BLaER1 treated with 17β-estradiol and CSF1 and Interleukin-3, amounts not matched to agents 10 nM and 100 nM (cell line): ENCODE measurements around the gene GPN1.

Experiments
- H3K27ac ChIP-seq, 11 experiments: shearing (Covaris generic); formaldehyde crosslinking; 2 replicates each; pipeline ENCODE4 v1.8.1; 2022
- H3K27me3 ChIP-seq, 11 experiments: shearing (Covaris generic); formaldehyde crosslinking; 2 replicates each; pipeline ENCODE4 v1.8.1; 2022
- H3K36me3 ChIP-seq, 11 experiments: shearing (Covaris generic); formaldehyde crosslinking; 2 replicates each; pipeline ENCODE4 v1.8.1; 2022
- H3K4me1 ChIP-seq, 10 experiments: shearing (Covaris generic); formaldehyde crosslinking; 2 replicates each; pipeline ENCODE4 v1.8.1; 2022
- H3K4me2 ChIP-seq, 11 experiments: shearing (Covaris generic); formaldehyde crosslinking; 2 replicates each; pipeline ENCODE4 v1.8.1; 2022
- H3K4me3 ChIP-seq, 10 experiments: shearing (Covaris generic); formaldehyde crosslinking; 2 replicates each; pipeline ENCODE4 v1.8.1; 2022
- H3K9ac ChIP-seq, 11 experiments: shearing (Covaris generic); formaldehyde crosslinking; 2 replicates each; pipeline ENCODE4 v1.8.1; 2022
- H3K9me3 ChIP-seq, 11 experiments: shearing (Covaris generic); formaldehyde crosslinking; replicated peaks in 1 of 11; 2 replicates each; pipeline ENCODE4 v1.8.1; 2022
- H4K20me1 ChIP-seq, 11 experiments: shearing (Covaris generic); formaldehyde crosslinking; 2 replicates each; pipeline ENCODE4 v1.8.1; 2022
- Cebpa-rat ChIP-seq, 11 experiments: shearing (Covaris generic); IDR thresholded peaks; 2 replicates each; pipeline ENCODE4 v1.8.1; 2022

GPN1 gene

DNA sequence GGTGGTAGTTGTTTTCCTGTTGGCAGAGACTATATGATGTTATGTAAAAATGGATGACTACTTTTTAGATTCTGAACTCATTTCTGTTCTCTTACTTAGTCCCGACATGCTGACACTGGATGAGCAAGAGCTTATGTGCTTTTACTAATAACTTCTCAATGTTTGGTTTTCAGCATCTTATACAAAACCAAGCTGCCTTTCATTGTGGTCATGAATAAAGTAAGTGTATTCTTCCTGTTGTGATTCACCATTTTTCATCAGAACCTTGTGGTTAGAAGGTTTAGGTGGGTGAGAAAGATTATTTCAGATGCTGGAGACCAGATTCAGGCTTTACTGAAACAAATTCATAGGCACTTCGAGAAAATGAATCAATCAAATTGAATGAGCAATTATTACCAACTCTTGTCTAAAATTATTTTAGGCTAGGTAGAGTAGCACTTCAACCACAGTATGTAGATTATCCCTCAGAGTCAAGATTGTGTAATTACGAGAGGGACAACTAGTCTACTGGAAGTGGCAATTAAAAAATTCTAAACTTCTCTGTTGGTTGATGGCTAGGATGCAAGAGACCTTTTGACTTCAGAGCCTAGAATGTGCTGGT is 9.3 kb downstream of the GPN1 start:
- Histone ChIP-seq H3K27ac (no peak overlapping the region), H3K27me3 (no peaks in the 10 kb centered on the region), H3K4me2 (no peak overlapping the region), H3K36me3 (peaks cover 91 to 99% (median 97%) of the 10 kb centered on the region in 11 experiments), H4K20me1 (peaks cover 0 to 6% (median 0%) of the 10 kb centered on the region in 11 experiments; a peak in 1 of 22 replicates), H3K9ac (no peak overlapping the region), H3K4me1 (no peaks in the 10 kb centered on the region), H3K9me3 (no peaks in the 10 kb centered on the region), H3K4me3 (no peak overlapping the region)
- TF ChIP-seq Cebpa-rat (IDR thresholded peaks at IDR 0.05), result no peak

DNA sequence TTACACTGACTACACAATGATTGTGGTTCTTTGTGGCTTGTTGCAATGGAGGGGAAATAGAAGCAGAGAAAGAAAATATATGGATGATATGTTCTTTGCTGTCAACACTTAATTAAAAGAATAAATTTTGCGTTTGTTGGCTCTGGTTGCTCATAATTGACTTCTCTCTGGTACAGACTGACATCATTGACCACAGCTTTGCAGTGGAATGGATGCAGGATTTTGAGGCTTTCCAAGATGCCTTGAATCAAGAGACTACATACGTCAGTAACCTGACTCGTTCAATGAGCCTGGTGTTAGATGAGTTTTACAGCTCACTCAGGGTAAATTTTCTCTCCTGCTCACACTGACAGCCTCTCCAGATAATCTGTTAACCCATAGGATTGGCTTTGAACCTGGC is 9.9 kb downstream of the GPN1 start:
- Histone ChIP-seq H3K4me3 (no peak overlapping the region), H3K27ac (no peak overlapping the region), H3K9ac (no peak overlapping the region), H3K9me3 (no peaks in the 10 kb centered on the region), H3K4me2 (no peak overlapping the region), H4K20me1 (peaks cover 0 to 6% (median 0%) of the 10 kb centered on the region in 11 experiments; a peak in 1 of 22 replicates), H3K27me3 (no peaks in the 10 kb centered on the region), H3K4me1 (no peaks in the 10 kb centered on the region), H3K36me3 (peaks cover 89 to 99% (median 96%) of the 10 kb centered on the region in 11 experiments)
- no peak for TF ChIP-seq Cebpa-rat (IDR thresholded peaks at IDR 0.05)

DNA sequence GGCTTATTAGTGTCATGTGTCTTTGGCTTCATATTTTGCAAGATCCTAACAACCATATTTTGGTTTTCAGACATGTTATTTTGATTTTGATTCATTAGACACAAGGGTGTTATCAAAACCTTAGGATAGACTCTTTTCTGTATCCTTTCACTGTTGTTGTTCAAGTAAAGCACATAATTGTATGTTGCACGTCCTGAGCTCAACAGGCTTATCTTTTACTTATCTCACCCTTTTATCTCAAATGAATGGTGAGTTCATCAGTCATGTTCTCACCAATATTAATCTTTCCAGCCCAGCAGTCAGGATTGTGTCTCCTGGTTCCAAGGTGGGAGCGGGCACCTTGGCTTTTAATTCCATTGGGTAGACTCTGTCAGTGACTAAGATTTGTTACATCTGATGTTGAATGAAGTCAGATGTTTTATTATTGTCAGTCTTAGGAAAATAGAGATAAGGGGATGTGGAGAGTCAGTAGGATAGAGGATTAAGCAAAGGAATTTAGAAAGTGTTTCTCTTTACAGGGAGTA is 11.9 kb downstream of the GPN1 start:
- no peak overlapping the region for H3K4me2 ChIP-seq
- no peaks in the 10 kb centered on the region for H3K4me1 ChIP-seq
- H3K27me3 ChIP-seq, result no peaks in the 10 kb centered on the region
- H3K27ac ChIP-seq, result no peak overlapping the region
- peaks cover 90 to 98% (median 96%) of the 10 kb centered on the region in 11 experiments for H3K36me3 ChIP-seq
- no peak overlapping the region for H3K9ac ChIP-seq
- H3K4me3 ChIP-seq, result no peak overlapping the region
- H3K9me3 ChIP-seq, result no peaks in the 10 kb centered on the region
- TF ChIP-seq Cebpa-rat (IDR thresholded peaks at IDR 0.05), result no peak
- peaks cover 0 to 6% (median 0%) of the 10 kb centered on the region in 11 experiments; a peak in 2 of 22 replicates for H4K20me1 ChIP-seq

DNA sequence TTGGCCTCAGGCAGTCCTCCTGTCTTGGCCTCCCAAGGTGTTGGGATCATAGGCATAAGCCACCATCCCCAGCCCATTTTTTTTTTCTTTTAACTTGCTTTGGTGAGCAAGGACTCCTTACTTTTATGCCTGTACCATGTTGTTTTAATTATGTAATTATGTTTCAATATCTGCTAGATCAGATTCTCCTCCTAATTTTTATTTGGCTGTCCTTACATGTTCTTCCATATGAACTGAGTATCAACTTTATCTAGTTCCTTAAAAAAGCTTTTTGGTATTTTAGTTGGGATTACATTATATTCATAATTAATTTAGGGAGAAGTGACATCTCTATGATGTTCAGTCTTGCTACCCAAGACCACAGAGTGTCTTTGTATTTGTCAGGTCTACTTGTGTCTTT is 16.3 kb downstream of the GPN1 start:
- H3K9me3 ChIP-seq, result no peaks in the 10 kb centered on the region
- H3K27me3 ChIP-seq, result no peaks in the 10 kb centered on the region
- no peak for TF ChIP-seq Cebpa-rat (IDR thresholded peaks at IDR 0.05)
- H3K27ac ChIP-seq, result no peak overlapping the region
- H3K4me3 ChIP-seq, result no peak overlapping the region
- peaks cover 90 to 98% (median 96%) of the 10 kb centered on the region in 11 experiments for H3K36me3 ChIP-seq
- H3K9ac ChIP-seq, result no peak overlapping the region
- H4K20me1 ChIP-seq, result peaks cover 0 to 4% (median 0%) of the 10 kb centered on the region in 11 experiments; a peak in 1 of 22 replicates
- H3K4me2 ChIP-seq, result no peak overlapping the region
- no peaks in the 10 kb centered on the region for H3K4me1 ChIP-seq

DNA sequence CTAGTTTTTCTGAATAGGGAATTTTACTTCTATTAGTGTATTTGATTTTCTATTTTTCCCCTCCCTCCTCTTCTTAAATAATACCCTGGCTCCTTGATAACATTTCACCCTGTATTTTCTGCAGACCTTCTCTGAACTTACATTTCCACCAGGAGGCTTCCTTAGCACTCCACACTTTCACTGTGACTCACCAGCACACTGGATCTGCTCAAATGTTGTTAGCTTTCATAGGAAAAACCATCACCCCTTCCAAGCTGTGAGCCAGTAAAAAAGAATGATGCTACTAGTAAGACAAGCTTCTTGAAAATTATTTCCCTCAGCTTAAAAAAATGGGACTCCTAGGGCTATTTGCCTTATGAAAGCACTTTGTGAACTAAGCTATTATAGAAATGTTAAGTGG is 18.4 kb downstream of the GPN1 start:
- peaks cover 90 to 98% (median 96%) of the 10 kb centered on the region in 11 experiments for H3K36me3 ChIP-seq
- H3K4me3 ChIP-seq, result no peak overlapping the region
- H4K20me1 ChIP-seq, result peaks cover 0 to 12% (median 0%) of the 10 kb centered on the region in 11 experiments; a peak in 1 of 22 replicates
- no peak overlapping the region for H3K27ac ChIP-seq
- H3K4me2 ChIP-seq, result no peak overlapping the region
- 0 out of 22 replicates have a peak overlapping the region, but pooled peaks of 2 of the 11 experiments have one; percentile 17 to 34 for H3K9ac ChIP-seq
- H3K9me3 ChIP-seq, result no peaks in the 10 kb centered on the region
- TF ChIP-seq Cebpa-rat (IDR thresholded peaks at IDR 0.05), result no peak
- no peaks in the 10 kb centered on the region for H3K4me1 ChIP-seq
- no peaks in the 10 kb centered on the region for H3K27me3 ChIP-seq

DNA sequence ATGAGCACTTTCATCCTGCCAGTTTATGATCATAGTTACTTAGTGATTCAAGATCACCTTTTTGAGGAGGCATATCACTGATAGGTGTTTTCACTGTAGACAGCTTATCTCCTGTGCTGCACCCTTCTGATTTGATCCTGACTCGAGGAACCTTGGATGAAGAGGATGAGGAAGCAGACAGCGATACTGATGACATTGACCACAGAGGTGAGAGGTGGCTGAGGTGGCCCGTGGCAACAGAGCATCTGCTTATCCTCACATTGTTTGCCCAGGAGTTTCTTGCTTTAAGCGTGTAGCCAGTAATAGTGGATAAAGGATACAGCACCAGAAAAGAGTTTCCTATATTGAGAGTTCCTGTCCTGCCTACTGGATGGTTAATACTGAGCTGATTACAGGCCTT is 18.9 kb downstream of the GPN1 start:
- H4K20me1 ChIP-seq, result peaks cover 0 to 12% (median 0%) of the 10 kb centered on the region in 11 experiments; a peak in 1 of 22 replicates
- no peak overlapping the region for H3K27ac ChIP-seq
- H3K9me3 ChIP-seq, result no peaks in the 10 kb centered on the region
- no peak for TF ChIP-seq Cebpa-rat (IDR thresholded peaks at IDR 0.05)
- no peaks in the 10 kb centered on the region for H3K27me3 ChIP-seq
- no peak overlapping the region for H3K4me3 ChIP-seq
- H3K4me2 ChIP-seq, result no peak overlapping the region
- H3K4me1 ChIP-seq, result no peaks in the 10 kb centered on the region
- H3K9ac ChIP-seq, result no peak overlapping the region
- H3K36me3 ChIP-seq, result peaks cover 90 to 98% (median 96%) of the 10 kb centered on the region in 11 experiments

DNA sequence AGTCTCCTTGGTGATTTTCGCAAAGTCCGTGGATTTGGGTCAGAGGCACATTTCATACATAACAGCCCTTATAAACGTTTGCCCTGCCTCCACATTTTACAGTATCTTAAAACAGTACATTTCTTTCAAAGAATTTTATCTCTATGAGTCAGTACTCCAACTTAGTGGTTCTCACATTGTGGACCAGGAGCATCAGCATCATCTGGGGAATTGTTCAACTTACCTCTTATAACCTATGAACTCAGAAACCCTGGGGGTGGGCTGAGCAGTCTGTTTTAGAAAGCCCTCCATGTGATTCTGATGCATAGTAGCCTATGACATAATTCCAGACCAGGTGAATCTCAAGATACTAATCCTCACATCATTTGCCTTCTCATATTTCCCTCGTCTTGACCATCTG is 22.2 kb downstream of the GPN1 start:
- no peaks in the 10 kb centered on the region for H3K9me3 ChIP-seq
- H3K4me1 ChIP-seq, result no peaks in the 10 kb centered on the region
- no peak overlapping the region for H3K27ac ChIP-seq
- H4K20me1 ChIP-seq, result peaks cover 0 to 12% (median 0%) of the 10 kb centered on the region in 11 experiments; a peak in 2 of 22 replicates
- no peak overlapping the region for H3K4me2 ChIP-seq
- no peaks in the 10 kb centered on the region for H3K27me3 ChIP-seq
- H3K36me3 ChIP-seq, result peaks cover 99 to 100% (median 100%) of the 10 kb centered on the region in 11 experiments
- H3K9ac ChIP-seq, result no peak overlapping the region
- TF ChIP-seq Cebpa-rat (IDR thresholded peaks at IDR 0.05), result no peak
- no peak overlapping the region for H3K4me3 ChIP-seq

DNA sequence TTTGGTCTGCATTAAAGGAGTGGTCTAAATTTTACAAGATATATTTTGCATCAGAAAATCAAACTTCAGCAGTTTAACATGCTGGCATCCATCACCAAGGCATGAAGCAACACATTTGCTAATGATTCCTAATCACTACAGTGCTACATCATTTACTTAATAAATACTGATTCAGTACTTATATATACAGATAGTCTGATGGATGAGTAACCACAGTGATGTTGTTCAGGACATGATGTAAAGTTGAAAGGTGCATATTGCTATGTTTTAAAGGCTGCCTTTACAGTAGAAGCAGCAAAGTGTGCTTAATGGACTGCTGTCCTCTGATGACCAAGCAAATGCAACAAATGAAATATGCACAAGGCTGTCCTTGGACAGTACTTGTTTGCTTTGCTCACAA is 23.5 kb downstream of the GPN1 start:
- H3K9ac ChIP-seq, result no peak overlapping the region
- peaks cover 100% of the 10 kb centered on the region in 11 experiments for H3K36me3 ChIP-seq
- no peak overlapping the region for H3K4me3 ChIP-seq
- H3K27me3 ChIP-seq, result no peaks in the 10 kb centered on the region
- no peaks in the 10 kb centered on the region for H3K4me1 ChIP-seq
- H4K20me1 ChIP-seq, result peaks cover 0 to 22% (median 5%) of the 10 kb centered on the region in 11 experiments; a peak in 6 of 22 replicates
- H3K9me3 ChIP-seq, result no peaks in the 10 kb centered on the region
- TF ChIP-seq Cebpa-rat (IDR thresholded peaks at IDR 0.05), result no peak
- no peak overlapping the region for H3K27ac ChIP-seq
- no peak overlapping the region for H3K4me2 ChIP-seq

DNA sequence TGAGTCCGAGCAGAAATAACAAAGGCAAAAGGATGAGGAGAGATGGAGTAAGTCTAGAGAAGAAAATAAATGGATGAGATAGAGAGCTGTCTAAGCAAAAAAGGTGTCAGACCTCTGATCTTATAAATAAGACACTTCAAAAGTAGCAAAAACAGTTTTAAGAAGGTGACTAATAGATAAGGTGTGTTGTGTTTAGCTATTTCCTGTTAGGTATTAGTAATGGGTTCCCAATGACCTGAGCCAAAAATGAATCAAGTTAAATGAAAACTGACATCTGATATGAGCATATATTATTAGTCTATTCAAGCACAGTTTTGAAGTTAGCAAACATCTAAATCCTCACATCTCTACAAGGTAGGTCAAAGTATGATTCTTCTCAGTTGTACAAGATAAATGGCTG is 23.9 kb downstream of the GPN1 start:
- peaks cover 100% of the 10 kb centered on the region in 11 experiments for H3K36me3 ChIP-seq
- H3K4me2 ChIP-seq, result no peak overlapping the region
- peaks cover 0 to 4% (median 0%) of the 10 kb centered on the region in 10 experiments; a peak in 2 of 20 replicates for H3K4me1 ChIP-seq
- no peaks in the 10 kb centered on the region for H3K9me3 ChIP-seq
- H3K4me3 ChIP-seq, result no peak overlapping the region
- no peak overlapping the region for H3K27ac ChIP-seq
- no peak overlapping the region for H3K9ac ChIP-seq
- no peak for TF ChIP-seq Cebpa-rat (IDR thresholded peaks at IDR 0.05)
- H4K20me1 ChIP-seq, result peaks cover 0 to 24% (median 5%) of the 10 kb centered on the region in 11 experiments; a peak in 6 of 22 replicates
- H3K27me3 ChIP-seq, result no peaks in the 10 kb centered on the region
